SK-N-SH (cell line): ENCODE measurements around the gene TMEM50B.

Experiments used
- CHD2 ChIP-seq: fragments of 150-350 bp; IDR thresholded peaks from 2 replicates; pipeline ENCODE4 v1.6.1; 2018; ENCODE audit warnings: low read length; ENCODE audit not compliant: partially characterized antibody
- FOXM1 ChIP-seq: IDR thresholded peaks from 2 replicates; pipeline ENCODE4 v1.4.0; 2012; ENCODE audit warnings: low read depth, mild to moderate bottlenecking
- GABPA ChIP-seq: IDR thresholded peaks from 2 replicates; pipeline ENCODE4 v1.4.0; 2012; ENCODE audit warnings: low read depth, mild to moderate bottlenecking
- JUND ChIP-seq: IDR thresholded peaks from 2 replicates; pipeline ENCODE4 v1.4.0; 2012
- POLR2AphosphoS5 ChIP-seq: IDR thresholded peaks from 2 replicates; pipeline ENCODE4 v1.6.1; 2012; ENCODE audit warnings: low read depth, low read length
- RFX5 ChIP-seq: IDR thresholded peaks from 2 replicates; pipeline ENCODE4 v1.6.1; 2012; ENCODE audit warnings: mild to moderate bottlenecking, improper control_type of control experiment, low read length
- SMC3 ChIP-seq: IDR thresholded peaks from 2 replicates; pipeline ENCODE4 v1.6.1; 2012; ENCODE audit warnings: low read depth, low read length, improper control_type of control experiment
- TF ChIP-seq, protein P1 (sequence below): fragments of 200-600 bp; sonication (generic); IDR thresholded peaks from 2 replicates; pipeline ENCODE4 v1.6.1; 2017; ENCODE audit warnings: antibody characterized with exemption, mild to moderate bottlenecking, moderate library complexity
- TF ChIP-seq, protein P2 (sequence below): IDR thresholded peaks from 2 replicates; pipeline ENCODE4 v1.4.0; 2012; ENCODE audit warnings: low read depth, borderline replicate concordance
- TF ChIP-seq, protein P3 (sequence below): IDR thresholded peaks from 2 replicates; pipeline ENCODE4; 2012

GRCh38 chr21:33433425-33434114 is 46.2 kb downstream of the TMEM50B start:
- TF ChIP-seq, protein P1, sequence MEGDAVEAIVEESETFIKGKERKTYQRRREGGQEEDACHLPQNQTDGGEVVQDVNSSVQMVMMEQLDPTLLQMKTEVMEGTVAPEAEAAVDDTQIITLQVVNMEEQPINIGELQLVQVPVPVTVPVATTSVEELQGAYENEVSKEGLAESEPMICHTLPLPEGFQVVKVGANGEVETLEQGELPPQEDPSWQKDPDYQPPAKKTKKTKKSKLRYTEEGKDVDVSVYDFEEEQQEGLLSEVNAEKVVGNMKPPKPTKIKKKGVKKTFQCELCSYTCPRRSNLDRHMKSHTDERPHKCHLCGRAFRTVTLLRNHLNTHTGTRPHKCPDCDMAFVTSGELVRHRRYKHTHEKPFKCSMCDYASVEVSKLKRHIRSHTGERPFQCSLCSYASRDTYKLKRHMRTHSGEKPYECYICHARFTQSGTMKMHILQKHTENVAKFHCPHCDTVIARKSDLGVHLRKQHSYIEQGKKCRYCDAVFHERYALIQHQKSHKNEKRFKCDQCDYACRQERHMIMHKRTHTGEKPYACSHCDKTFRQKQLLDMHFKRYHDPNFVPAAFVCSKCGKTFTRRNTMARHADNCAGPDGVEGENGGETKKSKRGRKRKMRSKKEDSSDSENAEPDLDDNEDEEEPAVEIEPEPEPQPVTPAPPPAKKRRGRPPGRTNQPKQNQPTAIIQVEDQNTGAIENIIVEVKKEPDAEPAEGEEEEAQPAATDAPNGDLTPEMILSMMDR = no peak
- TF ChIP-seq JUND (no peak), SMC3 (no peak), GABPA (no peak), RFX5 (no peak), CHD2 (no peak), POLR2AphosphoS5 (no peak), FOXM1 (no peak)
- TF ChIP-seq, protein P2, sequence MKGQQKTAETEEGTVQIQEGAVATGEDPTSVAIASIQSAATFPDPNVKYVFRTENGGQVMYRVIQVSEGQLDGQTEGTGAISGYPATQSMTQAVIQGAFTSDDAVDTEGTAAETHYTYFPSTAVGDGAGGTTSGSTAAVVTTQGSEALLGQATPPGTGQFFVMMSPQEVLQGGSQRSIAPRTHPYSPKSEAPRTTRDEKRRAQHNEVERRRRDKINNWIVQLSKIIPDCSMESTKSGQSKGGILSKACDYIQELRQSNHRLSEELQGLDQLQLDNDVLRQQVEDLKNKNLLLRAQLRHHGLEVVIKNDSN = no peak
- TF ChIP-seq, protein P3, sequence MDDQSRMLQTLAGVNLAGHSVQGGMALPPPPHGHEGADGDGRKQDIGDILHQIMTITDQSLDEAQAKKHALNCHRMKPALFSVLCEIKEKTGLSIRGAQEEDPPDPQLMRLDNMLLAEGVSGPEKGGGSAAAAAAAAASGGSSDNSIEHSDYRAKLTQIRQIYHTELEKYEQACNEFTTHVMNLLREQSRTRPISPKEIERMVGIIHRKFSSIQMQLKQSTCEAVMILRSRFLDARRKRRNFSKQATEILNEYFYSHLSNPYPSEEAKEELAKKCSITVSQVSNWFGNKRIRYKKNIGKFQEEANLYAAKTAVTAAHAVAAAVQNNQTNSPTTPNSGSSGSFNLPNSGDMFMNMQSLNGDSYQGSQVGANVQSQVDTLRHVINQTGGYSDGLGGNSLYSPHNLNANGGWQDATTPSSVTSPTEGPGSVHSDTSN = no peak
